PC-9 (cell line): ENCODE results near the gene CCL19.

Experiments
- EZH2 ChIP-seq: fragments of 200-600 bp; sonication (generic); IDR thresholded peaks from 2 replicates; pipeline ENCODE4 v1.8.0; 2017; ENCODE audit warnings: antibody characterized with exemption, low read depth
- TF ChIP-seq, protein P1 (sequence below): fragments of 200-600 bp; sonication (generic); conservative IDR thresholded peaks from 2 replicates; pipeline ENCODE4 v1.6.1; 2017; ENCODE audit warnings: mixed run types, antibody characterized with exemption, mild to moderate bottlenecking, moderate library complexity

DNA sequence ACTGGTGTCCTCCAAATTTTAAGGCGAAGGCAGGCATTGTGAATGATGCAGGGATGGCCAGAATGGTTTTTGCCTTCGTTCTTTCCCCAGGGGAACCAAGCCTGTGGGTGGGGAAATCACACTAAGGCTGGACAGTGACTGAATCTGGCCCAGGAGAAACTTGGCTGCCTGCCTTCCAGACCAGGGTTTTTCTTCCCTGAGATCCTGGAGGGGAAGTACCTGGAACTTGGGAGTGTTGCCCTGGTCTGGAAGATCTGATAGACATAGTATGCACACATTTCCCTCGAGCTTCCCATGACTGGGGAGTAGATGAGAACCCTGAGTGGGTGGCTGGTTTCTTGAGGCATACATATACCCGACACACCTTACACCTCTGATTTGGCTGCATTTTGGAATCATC lies 39.8 kb downstream of the CCL19 start:
- TF ChIP-seq, protein P1, sequence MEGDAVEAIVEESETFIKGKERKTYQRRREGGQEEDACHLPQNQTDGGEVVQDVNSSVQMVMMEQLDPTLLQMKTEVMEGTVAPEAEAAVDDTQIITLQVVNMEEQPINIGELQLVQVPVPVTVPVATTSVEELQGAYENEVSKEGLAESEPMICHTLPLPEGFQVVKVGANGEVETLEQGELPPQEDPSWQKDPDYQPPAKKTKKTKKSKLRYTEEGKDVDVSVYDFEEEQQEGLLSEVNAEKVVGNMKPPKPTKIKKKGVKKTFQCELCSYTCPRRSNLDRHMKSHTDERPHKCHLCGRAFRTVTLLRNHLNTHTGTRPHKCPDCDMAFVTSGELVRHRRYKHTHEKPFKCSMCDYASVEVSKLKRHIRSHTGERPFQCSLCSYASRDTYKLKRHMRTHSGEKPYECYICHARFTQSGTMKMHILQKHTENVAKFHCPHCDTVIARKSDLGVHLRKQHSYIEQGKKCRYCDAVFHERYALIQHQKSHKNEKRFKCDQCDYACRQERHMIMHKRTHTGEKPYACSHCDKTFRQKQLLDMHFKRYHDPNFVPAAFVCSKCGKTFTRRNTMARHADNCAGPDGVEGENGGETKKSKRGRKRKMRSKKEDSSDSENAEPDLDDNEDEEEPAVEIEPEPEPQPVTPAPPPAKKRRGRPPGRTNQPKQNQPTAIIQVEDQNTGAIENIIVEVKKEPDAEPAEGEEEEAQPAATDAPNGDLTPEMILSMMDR, result no peak
- TF ChIP-seq EZH2, result no peak
